HG03060 (cell line): ENCODE results near the gene LGR4.
"Not testable (repeated sequence)": the region's sequence is repeated elsewhere in the genome, so short reads cannot be mapped to it uniquely, and the experiment has no call there.

Source experiments
- ATAC-seq: cut with Tn5 transposase; IDR thresholded peaks from one replicate; pipeline ENCODE4 v1.9.1; 2021; ENCODE audit warnings: low read depth, moderate number of reproducible peaks; ENCODE audit not compliant: unreplicated experiment

The LGR4 gene

DNA sequence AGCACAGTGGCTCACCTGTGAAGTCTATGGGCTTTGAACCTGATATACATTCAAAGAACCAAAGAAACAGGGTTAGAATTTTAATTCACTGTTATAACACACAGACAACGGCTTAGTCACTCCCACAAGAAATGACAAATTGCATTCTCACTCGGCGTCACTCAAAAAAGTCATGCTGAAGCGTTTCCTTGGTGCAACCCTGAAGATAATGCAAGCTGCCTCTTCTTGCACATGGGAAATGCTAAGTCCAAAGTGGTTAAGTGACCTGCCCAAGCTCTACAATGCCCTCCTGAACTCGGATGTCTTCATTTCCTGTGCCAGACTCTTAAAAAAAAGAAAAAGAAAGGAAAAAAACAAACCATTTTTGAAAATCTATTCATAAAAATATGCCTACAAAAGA, 10.0 kb downstream of the LGR4 start:
- ATAC-seq = no peak

DNA sequence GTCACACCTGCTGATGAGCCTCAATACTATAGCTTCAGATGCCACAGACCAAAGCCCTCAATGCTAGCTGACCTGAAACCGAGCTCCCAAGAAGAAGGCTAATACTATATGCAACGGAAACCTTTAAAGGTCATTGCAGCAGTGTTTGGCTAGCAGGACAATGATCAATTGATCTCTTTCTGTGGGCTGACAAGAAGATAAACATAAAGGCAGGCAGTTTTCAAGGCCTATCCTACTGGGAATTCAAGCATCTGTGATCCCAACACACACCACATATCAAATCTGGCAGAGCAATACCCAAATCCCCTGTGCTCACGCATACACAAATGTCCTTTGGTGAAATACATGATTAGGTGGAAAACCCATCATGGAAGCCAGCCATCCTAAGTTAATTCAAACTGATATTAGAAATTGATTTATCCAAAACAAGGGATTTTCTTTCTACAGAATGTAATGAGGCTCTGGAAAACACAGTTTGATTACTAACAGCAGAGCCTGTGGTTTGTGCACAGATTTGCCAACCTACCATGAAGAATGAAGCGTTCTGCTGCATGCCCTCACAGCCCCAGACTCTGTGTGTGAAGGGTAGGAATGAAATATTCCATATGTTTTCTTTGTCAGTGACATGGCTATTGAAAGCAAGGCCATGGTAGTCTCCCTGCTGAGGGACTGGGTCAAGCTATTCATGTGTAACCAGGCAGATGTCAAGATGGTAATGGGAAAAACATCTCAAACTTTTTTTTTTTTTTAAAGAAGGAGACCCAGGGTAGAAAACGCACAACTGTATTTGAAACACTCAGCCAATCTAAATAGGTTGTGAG, 12.2 kb downstream of the LGR4 start:
- no peak for ATAC-seq

DNA sequence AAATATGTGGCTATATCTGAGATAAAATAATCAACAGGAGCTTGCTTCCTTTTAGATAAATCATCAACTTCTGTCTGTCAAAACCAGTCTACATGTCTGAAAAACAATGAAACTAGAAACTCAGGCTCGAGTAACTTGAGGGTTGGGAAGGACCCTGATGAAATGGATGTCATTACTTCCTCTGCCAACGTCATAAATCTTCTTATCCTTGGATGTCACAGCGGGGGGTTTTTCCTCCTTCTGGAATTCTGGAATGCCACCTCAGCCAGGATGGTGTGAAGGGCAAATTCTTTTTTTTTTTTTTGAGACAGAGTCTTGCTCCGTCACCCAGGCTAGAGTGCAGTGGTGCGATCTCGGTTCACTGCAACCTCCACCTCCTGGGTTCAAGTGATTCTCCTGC, 13.4 kb downstream of the LGR4 start:
- no peak for ATAC-seq

DNA sequence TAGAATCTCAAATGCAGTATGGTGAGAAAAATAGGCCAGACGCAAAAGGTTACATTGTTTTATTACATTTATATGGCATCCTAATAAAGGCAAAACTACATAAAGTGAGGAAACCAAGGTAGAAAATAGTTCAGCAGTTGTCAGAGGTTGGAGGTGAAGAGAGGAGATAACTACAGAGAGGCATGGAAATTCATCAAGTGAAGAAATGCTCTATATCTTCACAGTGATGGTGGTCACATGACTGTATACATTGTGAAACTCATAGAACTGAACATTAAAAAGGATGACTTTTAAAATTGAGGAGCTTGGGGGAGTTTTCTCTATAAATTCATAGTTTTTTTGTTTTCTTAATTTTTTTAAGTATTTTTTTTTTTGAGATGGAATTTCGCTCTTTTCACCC, 14.4 kb downstream of the LGR4 start:
- ATAC-seq = no peak

DNA sequence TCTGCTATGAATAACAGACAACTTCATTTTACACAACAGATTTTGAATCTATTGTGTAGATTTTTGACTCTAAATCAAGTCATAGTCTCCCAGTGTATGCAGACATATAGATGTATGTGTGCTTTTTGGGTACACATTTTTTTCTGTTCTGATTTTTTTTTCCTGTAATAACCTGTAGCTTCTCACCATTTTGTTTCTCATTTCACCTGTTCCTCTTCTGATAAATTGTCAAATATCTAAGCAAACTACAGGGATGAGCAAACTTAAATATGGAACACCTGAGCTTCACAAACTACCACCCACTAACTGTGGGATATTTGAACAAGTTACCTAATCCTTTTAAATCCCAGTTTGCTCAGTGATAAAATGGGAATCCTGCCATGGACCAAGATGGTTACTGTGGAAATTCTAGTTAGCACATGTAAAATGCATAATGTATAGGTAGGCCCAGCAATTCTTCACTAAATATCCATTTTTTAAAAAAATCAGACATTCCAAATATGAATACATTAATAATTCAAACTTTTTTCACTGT, 15.7 kb downstream of the LGR4 start:
- ATAC-seq = no peak

DNA sequence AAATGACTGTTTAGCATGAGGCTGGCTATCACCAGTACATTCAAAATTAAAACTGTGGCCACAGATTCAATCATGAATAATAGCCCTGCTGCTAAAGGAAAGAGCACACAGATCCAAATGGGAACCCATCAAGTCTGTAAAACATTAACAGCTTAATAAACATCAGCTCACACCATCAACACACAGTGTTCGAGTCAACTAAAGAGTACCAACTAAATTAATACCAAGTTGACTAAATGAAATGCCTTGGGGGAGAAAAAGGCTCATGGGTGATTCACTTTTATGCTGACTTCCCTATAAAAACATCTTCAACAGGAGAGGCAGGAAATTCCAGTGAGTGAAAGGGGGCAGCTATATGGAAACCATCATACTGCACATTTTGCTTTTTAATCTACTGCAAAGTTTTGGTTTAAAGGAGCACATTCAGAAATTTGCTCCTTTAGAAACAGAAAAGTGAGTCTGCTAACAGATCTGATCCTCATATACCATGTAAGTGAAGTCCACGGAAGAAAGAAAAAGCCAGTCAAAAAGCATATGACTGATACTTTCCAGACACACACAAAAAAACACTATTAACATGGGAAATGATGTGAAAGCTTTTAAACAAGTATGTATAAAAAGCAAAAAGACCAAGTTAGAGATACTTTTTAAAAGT, 16.3 kb downstream of the LGR4 start:
- ATAC-seq = no peak

DNA sequence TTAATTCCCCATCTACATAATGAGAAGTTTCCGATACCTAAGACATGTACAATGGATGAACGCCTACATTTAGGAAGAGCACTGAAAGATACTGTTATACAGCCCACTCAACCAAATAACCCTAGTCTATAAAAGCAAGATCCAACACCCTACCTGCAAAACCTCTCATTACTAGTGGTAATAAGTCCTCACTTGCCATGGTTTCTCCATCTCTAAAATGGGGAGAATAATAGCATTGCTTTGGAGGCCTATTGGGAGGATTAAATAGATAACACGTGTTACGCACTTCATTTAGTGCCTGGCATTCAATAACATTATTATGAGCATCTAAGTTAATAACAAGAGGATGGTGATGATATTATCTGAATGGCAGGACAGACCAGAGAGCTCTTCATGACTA, 16.9 kb downstream of the LGR4 start:
- no peak for ATAC-seq

DNA sequence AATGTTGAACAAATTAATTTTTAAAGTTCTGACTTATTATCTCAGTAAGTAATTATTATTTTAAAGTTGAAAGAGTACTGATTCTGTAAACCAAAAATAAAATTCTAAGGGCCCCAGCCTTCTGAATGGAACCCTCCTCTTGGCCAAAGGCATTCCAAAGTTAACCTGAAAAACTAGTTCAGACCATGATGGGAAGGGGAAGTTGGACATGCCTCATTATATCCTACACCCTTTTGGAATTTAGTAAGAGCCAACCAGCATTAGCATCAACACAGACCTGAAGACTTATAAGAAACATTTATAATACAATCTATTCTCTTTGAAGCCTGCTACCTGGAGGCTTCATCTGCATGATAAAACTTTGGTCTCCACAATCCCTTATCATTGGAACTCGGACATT, 18.9 kb downstream of the LGR4 start:
- no peak for ATAC-seq

DNA sequence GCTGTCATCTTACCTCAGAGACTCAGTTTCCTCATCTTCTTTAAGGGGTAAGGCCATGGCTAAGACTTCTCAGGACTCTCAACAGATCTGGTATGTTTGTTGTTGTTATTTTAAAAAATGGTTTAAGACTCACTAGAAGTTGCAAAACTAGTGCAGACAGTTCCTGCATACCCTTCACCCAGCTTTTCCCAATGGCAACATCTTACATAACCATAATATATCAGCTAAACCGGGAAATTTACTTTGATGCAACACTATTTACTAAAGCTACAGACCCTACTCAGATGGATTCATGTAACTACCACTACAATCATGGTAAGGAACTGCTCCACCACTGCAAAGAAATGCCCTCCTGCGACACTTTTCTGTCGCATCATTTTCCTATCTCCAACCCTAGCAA, 20.4 kb downstream of the LGR4 start:
- no peak for ATAC-seq

DNA sequence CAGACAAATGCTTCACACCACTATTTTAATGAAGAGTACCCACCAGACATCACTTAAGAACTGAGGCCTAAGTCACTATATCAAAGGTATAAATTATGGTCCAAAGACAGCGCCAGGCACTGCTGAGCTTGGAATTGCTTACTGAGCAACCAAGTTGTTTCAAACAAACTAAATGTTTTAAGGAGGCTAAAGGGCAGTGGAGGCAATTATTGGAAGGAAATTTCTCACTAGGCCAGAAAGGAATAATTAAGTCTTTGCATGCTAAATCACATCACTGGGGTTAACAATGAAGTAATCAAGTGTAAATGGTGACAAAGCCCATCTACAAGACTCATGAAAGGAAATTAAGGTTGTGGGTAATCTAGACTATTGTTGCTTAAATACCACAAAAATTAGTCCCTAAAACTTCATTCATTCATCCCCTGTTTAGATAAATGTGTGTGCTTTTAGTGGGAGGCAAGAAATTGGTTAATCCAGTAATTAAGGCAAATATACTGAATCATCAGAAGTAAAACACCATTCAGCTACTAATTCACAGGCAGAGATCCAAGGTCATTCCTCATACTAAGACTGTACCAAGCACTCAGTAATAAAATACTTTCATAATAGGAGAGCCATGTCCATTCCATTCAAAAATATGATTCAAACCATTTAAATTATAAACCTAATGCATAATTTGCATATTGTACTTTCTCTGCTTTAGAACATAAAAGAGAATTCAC, 21.2 kb downstream of the LGR4 start:
- no peak for ATAC-seq

DNA sequence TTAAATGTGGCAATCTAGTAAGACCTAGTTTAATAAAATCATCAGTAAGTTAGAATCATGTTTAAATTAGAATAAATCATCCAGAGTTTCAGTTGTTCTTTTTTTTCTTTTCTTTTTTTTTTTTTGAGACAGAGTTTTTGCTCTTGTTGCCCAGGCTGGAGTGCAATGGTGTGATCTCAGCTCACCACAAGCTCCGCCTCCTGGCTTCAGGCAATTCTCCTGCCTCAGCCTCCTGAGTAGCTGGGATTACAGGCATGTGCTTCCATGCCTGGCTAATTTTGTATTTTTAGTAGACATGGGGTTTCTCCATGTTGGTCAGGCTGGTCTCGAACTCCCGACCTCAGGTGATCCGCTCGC, 24.4 kb downstream of the LGR4 start:
- ATAC-seq = not testable (repeated sequence)

DNA sequence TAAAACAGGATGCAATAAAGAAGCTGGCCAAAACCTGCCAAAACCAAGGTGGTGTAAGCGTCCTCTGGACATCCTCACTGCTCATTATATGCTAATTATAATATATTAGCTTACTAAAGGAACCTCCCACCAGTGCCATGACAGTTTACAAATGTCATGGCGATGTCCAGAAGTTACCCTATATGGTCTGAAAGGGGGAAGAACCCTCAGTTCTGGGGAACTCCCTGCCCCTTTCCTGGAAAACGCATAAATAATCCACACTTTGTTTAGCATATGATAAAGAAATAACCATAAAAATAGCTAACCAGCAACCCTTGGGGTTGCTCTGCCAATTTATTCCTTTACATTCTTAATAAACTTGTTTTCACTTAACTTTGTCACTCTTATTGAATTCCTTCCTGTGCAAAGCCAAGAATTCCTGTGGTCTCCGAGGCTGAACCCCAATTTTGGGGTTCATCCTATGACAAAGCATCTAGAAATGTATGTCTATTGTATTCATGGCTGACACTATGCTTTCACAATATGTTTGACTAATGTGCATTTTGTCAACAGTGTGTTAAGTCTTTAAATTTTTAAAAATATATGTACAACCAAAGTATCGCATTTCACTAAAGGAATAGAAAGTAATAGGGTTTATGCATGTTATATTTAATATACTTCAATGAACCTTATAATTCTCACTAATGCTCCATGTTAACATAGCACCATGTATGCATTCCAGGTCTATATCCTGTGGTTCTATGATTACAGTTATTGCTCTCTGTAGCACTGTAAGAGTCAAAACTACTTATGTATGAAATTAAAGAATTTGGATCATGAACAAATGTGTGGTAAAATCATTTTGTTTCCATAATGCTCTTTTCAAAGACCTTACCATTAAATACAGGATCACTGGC, 25.1 kb downstream of the LGR4 start:
- no peak for ATAC-seq

DNA sequence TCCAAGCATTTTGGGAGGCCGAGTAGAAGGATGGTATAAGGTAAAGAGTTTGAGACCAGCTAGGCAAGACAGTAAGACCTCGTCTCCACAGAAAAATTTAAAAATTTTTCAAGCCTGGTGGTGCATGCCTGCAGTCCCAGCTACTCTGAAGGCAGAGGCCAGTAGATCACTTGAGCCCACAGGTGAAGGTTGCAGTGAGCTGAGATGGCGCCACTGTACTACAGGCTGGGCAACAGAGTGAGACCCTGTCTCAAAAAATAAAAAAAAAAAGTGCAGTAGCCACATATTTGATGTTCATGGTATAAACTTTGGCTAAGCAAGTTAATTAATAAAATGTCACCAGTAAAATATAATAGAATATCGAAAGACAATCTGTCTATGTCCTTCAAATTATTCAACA, 27.0 kb downstream of the LGR4 start:
- no peak for ATAC-seq

DNA sequence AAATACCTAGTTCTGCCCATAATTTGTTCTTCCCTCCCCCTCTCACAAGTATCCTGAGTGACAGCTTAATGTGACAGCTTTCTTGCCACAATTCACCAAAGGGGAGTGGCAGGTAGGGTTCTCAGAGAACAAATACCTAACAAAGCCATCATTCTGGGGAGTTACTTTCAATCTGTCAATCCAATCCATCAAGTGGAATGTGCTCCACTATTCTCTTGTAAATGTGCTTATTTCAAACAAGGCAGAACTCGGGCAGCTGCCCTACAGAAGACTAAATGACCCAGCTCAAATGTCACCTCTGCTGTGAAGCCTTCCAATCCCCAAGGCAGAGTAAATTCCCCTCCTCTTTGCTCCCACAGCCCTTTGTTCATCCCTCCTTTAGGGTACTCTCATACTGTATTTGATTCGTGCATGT, 27.8 kb downstream of the LGR4 start:
- no peak for ATAC-seq

DNA sequence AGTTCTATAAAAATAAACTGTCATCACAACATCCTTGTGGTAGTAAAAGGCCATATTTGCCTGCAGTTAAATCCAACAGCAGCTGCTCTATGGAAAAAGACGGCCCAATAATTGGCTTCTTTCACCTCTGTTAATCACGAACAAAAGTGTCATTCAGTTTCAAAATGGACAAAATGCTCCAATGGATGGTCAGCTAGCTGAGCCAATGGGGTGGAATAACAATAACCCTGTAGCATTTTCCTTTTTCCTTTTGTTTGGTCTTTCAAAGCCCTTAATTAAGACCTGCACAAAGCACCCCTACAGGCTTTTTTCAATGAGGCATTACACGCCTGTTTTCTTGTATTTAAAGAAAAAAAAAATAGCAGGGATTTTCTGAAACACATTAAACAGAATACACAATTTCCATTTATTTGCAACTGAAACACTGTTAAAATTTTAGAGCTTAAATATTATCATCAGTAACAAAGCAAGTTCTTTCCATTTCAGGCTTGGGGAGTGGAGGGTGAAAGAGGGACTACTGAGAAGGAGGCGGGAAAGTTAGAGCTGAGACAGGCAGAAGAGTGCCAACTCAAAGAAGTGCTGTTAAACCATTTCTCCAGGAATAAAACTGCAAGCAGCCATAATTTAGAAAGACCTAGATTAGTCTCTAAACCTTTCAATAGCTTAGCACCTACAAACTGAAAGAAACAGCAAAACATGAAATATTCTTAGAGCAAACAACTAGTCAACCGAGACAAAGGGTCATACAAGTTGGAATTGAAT, 28.7 kb downstream of the LGR4 start:
- no peak for ATAC-seq

DNA sequence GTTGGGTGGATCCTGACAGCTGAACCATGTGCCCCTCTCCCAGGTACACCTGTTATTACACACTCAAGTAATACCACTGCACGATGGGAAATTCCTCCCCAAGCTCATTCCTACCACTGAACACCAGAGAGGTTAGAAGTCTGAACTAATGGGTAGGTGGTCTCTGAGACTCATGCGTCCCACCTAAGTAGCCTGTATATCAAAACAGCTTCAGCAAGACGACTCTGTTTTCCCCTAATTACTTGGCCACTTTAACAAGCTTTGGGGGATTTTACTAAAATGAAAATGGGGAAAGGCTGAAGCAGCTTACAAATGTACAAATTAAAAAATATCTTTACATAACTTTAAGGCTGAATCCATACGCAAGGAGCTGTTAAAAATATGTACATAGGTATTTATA, 29.4 kb downstream of the LGR4 start:
- ATAC-seq = no peak

DNA sequence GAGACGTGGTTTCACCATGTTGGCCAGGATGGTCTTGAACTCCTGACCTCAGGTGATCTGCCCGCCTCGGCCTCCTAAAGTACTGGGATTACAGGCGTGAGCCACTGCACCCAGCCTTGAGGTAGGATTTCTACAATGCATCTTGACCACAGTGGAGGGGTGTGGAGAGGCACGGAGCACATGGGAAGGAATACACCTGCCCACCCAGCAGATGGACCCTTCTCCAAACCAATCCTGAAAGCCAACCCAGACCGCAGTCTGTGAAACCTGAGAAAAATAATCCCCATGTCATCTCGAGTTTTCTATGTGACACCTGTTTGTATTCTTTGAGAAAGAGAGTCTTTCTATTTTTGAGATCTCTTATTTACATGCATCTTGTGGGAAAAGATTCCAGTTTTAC, 32.5 kb downstream of the LGR4 start:
- no peak for ATAC-seq

DNA sequence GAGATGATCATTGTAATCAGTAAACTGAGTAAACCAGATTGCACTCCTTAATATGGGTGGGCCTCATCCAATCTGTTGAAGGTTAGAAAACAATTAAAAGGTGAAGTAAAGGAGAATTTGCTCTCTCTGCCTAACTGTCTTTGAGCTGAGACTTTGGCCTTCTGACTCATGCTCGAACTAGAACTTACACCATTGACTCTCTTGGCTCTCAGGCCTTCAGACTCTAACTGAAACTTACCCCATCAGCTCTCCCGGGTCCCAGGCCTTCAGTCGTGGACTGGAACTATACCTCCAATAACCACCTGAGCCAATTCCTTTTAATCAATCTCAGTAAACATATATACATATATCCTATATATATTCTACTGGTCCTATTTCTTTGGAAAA, 34.0 kb downstream of the LGR4 start:
- ATAC-seq = no peak

DNA sequence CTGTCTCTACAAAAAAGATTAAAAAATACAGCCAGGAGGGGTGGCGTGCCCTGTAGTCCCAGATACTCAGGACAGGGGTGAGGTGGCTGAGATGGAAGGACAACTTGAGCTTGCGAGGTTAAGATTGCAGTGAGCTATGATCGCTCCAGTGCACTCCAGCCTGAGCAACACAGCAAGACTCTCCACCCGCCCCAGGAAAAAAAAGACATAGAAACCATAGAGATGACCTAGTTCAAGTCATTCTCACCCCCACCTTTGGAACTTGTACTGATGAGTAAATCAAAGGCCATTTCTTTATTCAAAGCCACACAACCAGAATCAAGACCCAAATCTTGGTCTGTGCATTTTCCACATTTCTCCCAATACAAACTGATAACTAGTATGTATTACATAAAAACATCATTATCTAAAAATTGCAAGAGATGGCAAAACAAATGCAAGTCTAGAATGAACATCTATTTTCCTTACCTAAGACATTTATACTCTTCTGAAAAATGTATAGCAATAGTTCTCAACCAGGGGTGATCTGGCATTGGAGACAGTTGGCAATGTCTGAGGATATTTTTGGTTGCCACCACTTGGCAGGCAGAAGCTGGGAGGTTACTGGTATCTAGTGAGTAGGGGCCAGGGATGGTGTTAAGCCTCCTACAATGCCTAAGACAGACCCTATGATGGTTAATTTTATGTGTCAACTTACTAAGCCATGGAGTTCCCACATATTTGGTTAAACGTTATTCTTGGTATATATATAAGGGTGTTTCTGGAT, 34.6 kb downstream of the LGR4 start:
- ATAC-seq = no peak
